Measurements from ENCODE around the gene SMIM21.

The SMIM21 gene

GRCh38 chr18:75422341-75422910 lies 5.1 kb downstream of the SMIM21 start:
- no peak for DNase-seq (ENCODE audit: low read depth)

- no peak for DNase-seq (ENCODE audit: low read depth)
Observed at GRCh38 chr18:75421656-75422055, 5.8 kb downstream of the SMIM21 start.

- no peak for DNase-seq (ENCODE audit: low read depth)
Observed at GRCh38 chr18:75418293-75419005, 9.1 kb downstream of the SMIM21 start.

- DNase-seq (ENCODE audit: low read depth) = no peak
Observed at GRCh38 chr18:75410611-75411010, 16.9 kb downstream of the SMIM21 start.

- no peak for DNase-seq (ENCODE audit: low read depth)
Observed at GRCh38 chr18:75409806-75410205, 17.7 kb downstream of the SMIM21 start.

- DNase-seq (ENCODE audit: low read depth) = no peak
Observed at GRCh38 chr18:75408554-75409506, 18.7 kb downstream of the SMIM21 start.

- no peak for DNase-seq (ENCODE audit: low read depth)
Observed at GRCh38 chr18:75407468-75408437, 19.8 kb downstream of the SMIM21 start.

GRCh38 chr18:75406491-75407445 lies 20.7 kb downstream of the SMIM21 start:
- DNase-seq (ENCODE audit: low read depth) = no peak

- DNase-seq (ENCODE audit: low read depth) = no peak
Observed at GRCh38 chr18:75405351-75405750, 22.2 kb downstream of the SMIM21 start.

- DNase-seq (ENCODE audit: low read depth) = no peak
Observed at GRCh38 chr18:75400366-75400765, 27.1 kb downstream of the SMIM21 start.

GRCh38 chr18:75395137-75395536 lies 32.4 kb downstream of the SMIM21 start:
- DNase-seq (ENCODE audit: low read depth) = no peak

- DNase-seq (ENCODE audit: low read depth) = no peak
Observed at GRCh38 chr18:75393721-75394120, 33.8 kb downstream of the SMIM21 start.

- no peak for DNase-seq (ENCODE audit: low read depth)
Observed at GRCh38 chr18:75392226-75392578, 35.3 kb downstream of the SMIM21 start.

GRCh38 chr18:75391279-75392225 lies 36.0 kb downstream of the SMIM21 start:
- no peak for DNase-seq (ENCODE audit: low read depth)

- no peak for DNase-seq (ENCODE audit: low read depth)
Observed at GRCh38 chr18:75390854-75391253, 36.6 kb downstream of the SMIM21 start.

GRCh38 chr18:75384144-75384543 lies 43.4 kb downstream of the SMIM21 start:
- DNase-seq (ENCODE audit: low read depth) = no peak

- no peak for DNase-seq (ENCODE audit: low read depth)
Observed at GRCh38 chr18:75378376-75379315, 48.9 kb downstream of the SMIM21 start.

- DNase-seq (ENCODE audit: low read depth) = no peak
Observed at GRCh38 chr18:75377926-75378325, 49.6 kb downstream of the SMIM21 start.
